SU-DHL-6 (cell line): ENCODE data around the gene TUBB2B.

Experiments used
- CTCF ChIP-seq: fragments of 200-600 bp; sonication (generic); IDR thresholded peaks from one replicate; pipeline ENCODE4 v1.5.1; 2017; ENCODE audit warnings: antibody characterized with exemption, mild to moderate bottlenecking, low read length, moderate library complexity; ENCODE audit not compliant: insufficient read depth, poor library complexity, severe bottlenecking
- EZH2phosphoT487 ChIP-seq: fragments of 200-600 bp; sonication (generic), shearing (Covaris generic); conservative IDR thresholded peaks from 2 replicates; pipeline ENCODE4 v1.6.1; 2018; ENCODE audit warnings: mild to moderate bottlenecking, antibody characterized with exemption, low read length, moderate library complexity, mixed read lengths

GRCh38 chr6:3183066-3183465 is 44.4 kb downstream of the TUBB2B start:
- TF ChIP-seq CTCF: no peak
- no peak for TF ChIP-seq EZH2phosphoT487
